SK-N-SH treated with all-trans-retinoic acid at 6 μM for 48 hours (cell line): ENCODE results near the gene PIH1D1.
A peak's percentile ranks its signal among the peaks of the same experiment; 100 is the strongest.

Experiments used
- ATAC-seq: fragments of 200-7000 bp; cut with Tn5 transposase; 3 replicates; pipeline ENCODE4 v1.9.1; 2020; ENCODE audit warnings: mild to moderate bottlenecking, moderate library complexity
- ARNTL ChIP-seq: fragments of 450-650 bp; formaldehyde crosslinking; IDR thresholded peaks from 2 replicates; pipeline ENCODE4 v1.5.0; 2020; ENCODE audit warnings: low read depth, mild to moderate bottlenecking, moderate library complexity, borderline replicate concordance
- BACH2 ChIP-seq: fragments of 250-450 bp; sonication (Bioruptor Pico); IDR thresholded peaks from 2 replicates; pipeline ENCODE4 v1.9.0; 2021; ENCODE audit warnings: mild to moderate bottlenecking, borderline replicate concordance
- CSDC2 ChIP-seq: fragments of 250-450 bp; sonication (Bioruptor Pico); IDR thresholded peaks from 2 replicates; pipeline ENCODE4 v1.5.0; 2020; ENCODE audit warnings: mild to moderate bottlenecking, moderate library complexity
- ESRRG ChIP-seq: fragments of 250-450 bp; sonication (Bioruptor Pico); IDR thresholded peaks from 2 replicates; pipeline ENCODE4 v1.6.1; 2021; ENCODE audit warnings: mild to moderate bottlenecking
- GLIS3 ChIP-seq: fragments of 250-450 bp; sonication (Bioruptor Pico); IDR thresholded peaks from 2 replicates; pipeline ENCODE4 v1.5.0; 2020; ENCODE audit warnings: mild to moderate bottlenecking, moderate library complexity
- ISL1 ChIP-seq: fragments of 250-450 bp; sonication (Bioruptor Pico); IDR thresholded peaks from 2 replicates; pipeline ENCODE4 v2.1.2; 2022; ENCODE audit warnings: mild to moderate bottlenecking, moderate library complexity
- PPARA ChIP-seq: fragments of 250-450 bp; sonication (Bioruptor Pico); IDR thresholded peaks from 2 replicates; pipeline ENCODE4 v1.5.0; 2020; ENCODE audit warnings: mild to moderate bottlenecking, borderline replicate concordance
- RARB ChIP-seq: fragments of 250-450 bp; sonication (Bioruptor Pico); IDR thresholded peaks from 2 replicates; pipeline ENCODE4 v1.8.0; 2021; ENCODE audit warnings: mild to moderate bottlenecking, moderate library complexity
- SNAI2 ChIP-seq: fragments of 250-450 bp; sonication (Bioruptor Pico); IDR thresholded peaks from 2 replicates; pipeline ENCODE4 v1.5.0; 2020; ENCODE audit warnings: mild to moderate bottlenecking, moderate library complexity
- TCF4 ChIP-seq: fragments of 250-450 bp; sonication (Bioruptor Pico); IDR thresholded peaks from 2 replicates; pipeline ENCODE4 v1.8.0; 2021; ENCODE audit warnings: mild to moderate bottlenecking, moderate library complexity, borderline replicate concordance
- TOX ChIP-seq: fragments of 250-450 bp; sonication (Bioruptor Pico); IDR thresholded peaks from 2 replicates; pipeline ENCODE4 v1.8.0; 2021; ENCODE audit warnings: mild to moderate bottlenecking, moderate library complexity, borderline replicate concordance
- ZC3H10 ChIP-seq: fragments of 250-450 bp; sonication (Bioruptor Pico); IDR thresholded peaks from 2 replicates; pipeline ENCODE4 v1.5.1; 2021; ENCODE audit warnings: mild to moderate bottlenecking, moderate library complexity
- ZFP3 ChIP-seq: fragments of 250-450 bp; sonication (Bioruptor Pico); IDR thresholded peaks from 2 replicates; pipeline ENCODE4 v1.5.0; 2020; ENCODE audit warnings: mild to moderate bottlenecking, moderate library complexity
- ZFP30 ChIP-seq: fragments of 450-650 bp; formaldehyde crosslinking; IDR thresholded peaks from 2 replicates; pipeline ENCODE4 v1.5.0; 2022; ENCODE audit warnings: mild to moderate bottlenecking, moderate library complexity
- ZNF565 ChIP-seq: fragments of 450-650 bp; formaldehyde crosslinking; conservative IDR thresholded peaks from 2 replicates; pipeline ENCODE4 v1.5.0; 2020; ENCODE audit warnings: low read depth, mild to moderate bottlenecking, moderate library complexity
- ZNF70 ChIP-seq: fragments of 450-650 bp; formaldehyde crosslinking; IDR thresholded peaks from 2 replicates; pipeline ENCODE4 v1.5.0; 2020; ENCODE audit warnings: mild to moderate bottlenecking, moderate library complexity
- TF ChIP-seq, protein P1 (sequence below): fragments of 250-450 bp; sonication (Bioruptor Pico); IDR thresholded peaks from 2 replicates; pipeline ENCODE4 v1.8.0; 2020; ENCODE audit warnings: mild to moderate bottlenecking, moderate library complexity, borderline replicate concordance
- TF ChIP-seq, protein P2 (sequence below): fragments of 250-450 bp; sonication (Bioruptor Pico); IDR thresholded peaks from 2 replicates; pipeline ENCODE4 v1.8.0; 2021; ENCODE audit warnings: low read depth, mild to moderate bottlenecking, moderate library complexity, borderline replicate concordance
- TF ChIP-seq, protein P3 (sequence below): fragments of 250-450 bp; sonication (Bioruptor Pico); IDR thresholded peaks from 2 replicates; pipeline ENCODE4 v1.5.1; 2021; ENCODE audit warnings: mild to moderate bottlenecking, moderate library complexity
- TF ChIP-seq, protein P4 (sequence below): fragments of 250-450 bp; sonication (Bioruptor Pico); IDR thresholded peaks from 2 replicates; pipeline ENCODE4 v1.5.1; 2020; ENCODE audit warnings: low read depth, mild to moderate bottlenecking, moderate library complexity
- TF ChIP-seq, protein P5 (sequence below): fragments of 250-450 bp; sonication (Bioruptor Pico); IDR thresholded peaks from 2 replicates; pipeline ENCODE4 v1.5.0; 2020; ENCODE audit warnings: mild to moderate bottlenecking, moderate library complexity

The PIH1D1 gene

DNA sequence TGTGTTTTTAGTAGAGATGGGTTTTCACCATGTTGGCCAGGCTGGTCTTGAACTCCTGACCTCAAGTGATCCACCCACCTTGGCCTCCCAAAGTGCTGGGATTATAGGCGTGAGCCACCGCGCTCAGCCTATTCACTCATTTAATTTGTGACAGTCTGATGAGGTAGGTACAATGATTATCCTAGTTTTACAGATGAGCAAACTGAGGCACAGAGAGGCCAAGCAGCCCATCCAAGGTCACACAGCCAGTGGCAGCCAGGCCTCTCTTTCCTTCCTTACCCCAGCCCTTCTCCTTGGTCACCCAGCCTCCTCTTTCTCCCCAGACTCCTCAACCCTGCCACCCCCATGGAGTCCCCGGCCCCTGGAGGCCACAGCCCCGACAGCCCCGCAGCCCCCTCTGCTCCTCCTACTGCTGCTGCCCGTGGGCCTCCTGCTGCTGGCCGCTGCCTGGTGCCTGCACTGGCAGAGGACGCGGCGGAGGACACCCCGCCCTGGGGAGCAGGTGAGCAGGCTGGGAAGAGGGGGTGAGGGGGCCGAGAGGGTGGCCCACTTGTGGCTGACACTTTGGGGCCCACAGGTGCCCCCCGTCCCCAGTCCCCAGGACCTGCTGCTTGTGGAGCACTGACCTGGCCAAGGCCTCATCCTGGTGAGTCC lies 28.5 kb upstream of the PIH1D1 start:
- TF ChIP-seq GLIS3 (CRISPR knock-in tag) (no peak), ZFP3 (CRISPR knock-in tag) (no peak), BACH2 (CRISPR knock-in tag) (no peak), ISL1 (CRISPR knock-in tag) (no peak), TOX (CRISPR knock-in tag) (no peak), ZNF565 (no peak), ARNTL (CRISPR knock-in tag) (no peak), PPARA (no peak), TCF4 (CRISPR knock-in tag) (no peak)
- TF ChIP-seq, protein P1, sequence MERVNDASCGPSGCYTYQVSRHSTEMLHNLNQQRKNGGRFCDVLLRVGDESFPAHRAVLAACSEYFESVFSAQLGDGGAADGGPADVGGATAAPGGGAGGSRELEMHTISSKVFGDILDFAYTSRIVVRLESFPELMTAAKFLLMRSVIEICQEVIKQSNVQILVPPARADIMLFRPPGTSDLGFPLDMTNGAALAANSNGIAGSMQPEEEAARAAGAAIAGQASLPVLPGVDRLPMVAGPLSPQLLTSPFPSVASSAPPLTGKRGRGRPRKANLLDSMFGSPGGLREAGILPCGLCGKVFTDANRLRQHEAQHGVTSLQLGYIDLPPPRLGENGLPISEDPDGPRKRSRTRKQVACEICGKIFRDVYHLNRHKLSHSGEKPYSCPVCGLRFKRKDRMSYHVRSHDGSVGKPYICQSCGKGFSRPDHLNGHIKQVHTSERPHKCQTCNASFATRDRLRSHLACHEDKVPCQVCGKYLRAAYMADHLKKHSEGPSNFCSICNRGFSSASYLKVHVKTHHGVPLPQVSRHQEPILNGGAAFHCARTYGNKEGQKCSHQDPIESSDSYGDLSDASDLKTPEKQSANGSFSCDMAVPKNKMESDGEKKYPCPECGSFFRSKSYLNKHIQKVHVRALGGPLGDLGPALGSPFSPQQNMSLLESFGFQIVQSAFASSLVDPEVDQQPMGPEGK (CRISPR knock-in tag), result no peak
- TF ChIP-seq, protein P2, sequence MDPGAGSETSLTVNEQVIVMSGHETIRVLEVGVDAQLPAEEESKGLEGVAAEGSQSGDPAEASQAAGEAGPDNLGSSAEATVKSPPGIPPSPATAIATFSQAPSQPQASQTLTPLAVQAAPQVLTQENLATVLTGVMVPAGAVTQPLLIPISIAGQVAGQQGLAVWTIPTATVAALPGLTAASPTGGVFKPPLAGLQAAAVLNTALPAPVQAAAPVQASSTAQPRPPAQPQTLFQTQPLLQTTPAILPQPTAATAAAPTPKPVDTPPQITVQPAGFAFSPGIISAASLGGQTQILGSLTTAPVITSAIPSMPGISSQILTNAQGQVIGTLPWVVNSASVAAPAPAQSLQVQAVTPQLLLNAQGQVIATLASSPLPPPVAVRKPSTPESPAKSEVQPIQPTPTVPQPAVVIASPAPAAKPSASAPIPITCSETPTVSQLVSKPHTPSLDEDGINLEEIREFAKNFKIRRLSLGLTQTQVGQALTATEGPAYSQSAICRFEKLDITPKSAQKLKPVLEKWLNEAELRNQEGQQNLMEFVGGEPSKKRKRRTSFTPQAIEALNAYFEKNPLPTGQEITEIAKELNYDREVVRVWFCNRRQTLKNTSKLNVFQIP (CRISPR knock-in tag), result no peak
- no peak for ATAC-seq

DNA sequence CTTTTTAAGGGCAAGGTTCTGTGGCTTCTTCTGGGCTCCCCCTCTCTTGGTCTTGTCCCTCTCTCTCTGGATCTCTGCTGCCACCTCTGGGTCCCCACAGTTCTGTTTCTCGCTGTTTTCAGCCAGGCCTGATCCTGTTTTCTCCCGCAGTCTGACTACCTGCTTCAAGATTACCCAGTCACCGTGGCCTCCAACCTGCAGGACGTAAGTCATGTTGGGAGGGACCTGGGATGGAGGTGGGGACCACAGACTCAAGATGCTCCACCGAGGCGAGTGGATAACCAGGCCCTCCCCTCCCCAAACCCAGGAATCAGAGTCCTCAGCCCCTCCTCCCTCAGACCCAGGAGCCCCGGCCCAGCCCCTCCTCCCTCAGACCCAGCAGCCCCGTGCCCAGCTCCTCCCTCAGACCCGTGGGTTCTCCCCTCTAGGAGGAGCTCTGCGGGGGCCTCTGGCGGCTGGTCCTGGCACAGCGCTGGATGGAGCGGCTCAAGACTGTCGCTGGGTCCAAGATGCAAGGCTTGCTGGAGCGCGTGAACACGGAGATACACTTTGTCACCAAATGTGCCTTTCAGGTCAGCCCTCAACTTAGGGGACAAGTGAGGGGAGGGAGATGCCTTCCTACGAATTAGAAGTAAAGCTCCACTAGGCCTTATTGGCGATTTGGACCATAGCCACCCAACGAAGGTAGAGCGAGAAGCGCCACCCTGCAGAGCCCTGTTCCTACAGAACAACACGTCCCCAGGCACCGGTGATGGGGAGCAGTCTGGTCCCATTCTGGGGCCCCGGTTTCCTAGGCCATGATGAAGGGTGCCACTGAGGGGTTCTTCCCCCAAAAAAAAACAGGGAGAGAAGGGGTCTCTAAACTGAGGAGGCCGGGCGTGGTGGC lies 24.6 kb upstream of the PIH1D1 start:
- TF ChIP-seq ZFP30 (no peak), ZFP3 (CRISPR knock-in tag) (no peak), SNAI2 (CRISPR knock-in tag) (no peak), ISL1 (CRISPR knock-in tag) (no peak), CSDC2 (CRISPR knock-in tag) (no peak), RARB (CRISPR knock-in tag) (no peak), ZC3H10 (no peak), ESRRG (no peak), TCF4 (CRISPR knock-in tag) (no peak), GLIS3 (CRISPR knock-in tag) (no peak), TOX (CRISPR knock-in tag) (no peak), ZNF70 (CRISPR knock-in tag) (no peak), ZNF565 (no peak)
- TF ChIP-seq, protein P3, sequence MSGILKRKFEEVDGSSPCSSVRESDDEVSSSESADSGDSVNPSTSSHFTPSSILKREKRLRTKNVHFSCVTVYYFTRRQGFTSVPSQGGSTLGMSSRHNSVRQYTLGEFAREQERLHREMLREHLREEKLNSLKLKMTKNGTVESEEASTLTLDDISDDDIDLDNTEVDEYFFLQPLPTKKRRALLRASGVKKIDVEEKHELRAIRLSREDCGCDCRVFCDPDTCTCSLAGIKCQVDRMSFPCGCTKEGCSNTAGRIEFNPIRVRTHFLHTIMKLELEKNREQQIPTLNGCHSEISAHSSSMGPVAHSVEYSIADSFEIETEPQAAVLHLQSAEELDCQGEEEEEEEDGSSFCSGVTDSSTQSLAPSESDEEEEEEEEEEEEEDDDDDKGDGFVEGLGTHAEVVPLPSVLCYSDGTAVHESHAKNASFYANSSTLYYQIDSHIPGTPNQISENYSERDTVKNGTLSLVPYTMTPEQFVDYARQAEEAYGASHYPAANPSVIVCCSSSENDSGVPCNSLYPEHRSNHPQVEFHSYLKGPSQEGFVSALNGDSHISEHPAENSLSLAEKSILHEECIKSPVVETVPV (CRISPR knock-in tag), result no peak
- TF ChIP-seq, protein P4, sequence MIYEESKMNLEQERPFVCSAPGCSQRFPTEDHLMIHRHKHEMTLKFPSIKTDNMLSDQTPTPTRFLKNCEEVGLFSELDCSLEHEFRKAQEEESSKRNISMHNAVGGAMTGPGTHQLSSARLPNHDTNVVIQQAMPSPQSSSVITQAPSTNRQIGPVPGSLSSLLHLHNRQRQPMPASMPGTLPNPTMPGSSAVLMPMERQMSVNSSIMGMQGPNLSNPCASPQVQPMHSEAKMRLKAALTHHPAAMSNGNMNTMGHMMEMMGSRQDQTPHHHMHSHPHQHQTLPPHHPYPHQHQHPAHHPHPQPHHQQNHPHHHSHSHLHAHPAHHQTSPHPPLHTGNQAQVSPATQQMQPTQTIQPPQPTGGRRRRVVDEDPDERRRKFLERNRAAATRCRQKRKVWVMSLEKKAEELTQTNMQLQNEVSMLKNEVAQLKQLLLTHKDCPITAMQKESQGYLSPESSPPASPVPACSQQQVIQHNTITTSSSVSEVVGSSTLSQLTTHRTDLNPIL (CRISPR knock-in tag), result no peak
- TF ChIP-seq, protein P5, sequence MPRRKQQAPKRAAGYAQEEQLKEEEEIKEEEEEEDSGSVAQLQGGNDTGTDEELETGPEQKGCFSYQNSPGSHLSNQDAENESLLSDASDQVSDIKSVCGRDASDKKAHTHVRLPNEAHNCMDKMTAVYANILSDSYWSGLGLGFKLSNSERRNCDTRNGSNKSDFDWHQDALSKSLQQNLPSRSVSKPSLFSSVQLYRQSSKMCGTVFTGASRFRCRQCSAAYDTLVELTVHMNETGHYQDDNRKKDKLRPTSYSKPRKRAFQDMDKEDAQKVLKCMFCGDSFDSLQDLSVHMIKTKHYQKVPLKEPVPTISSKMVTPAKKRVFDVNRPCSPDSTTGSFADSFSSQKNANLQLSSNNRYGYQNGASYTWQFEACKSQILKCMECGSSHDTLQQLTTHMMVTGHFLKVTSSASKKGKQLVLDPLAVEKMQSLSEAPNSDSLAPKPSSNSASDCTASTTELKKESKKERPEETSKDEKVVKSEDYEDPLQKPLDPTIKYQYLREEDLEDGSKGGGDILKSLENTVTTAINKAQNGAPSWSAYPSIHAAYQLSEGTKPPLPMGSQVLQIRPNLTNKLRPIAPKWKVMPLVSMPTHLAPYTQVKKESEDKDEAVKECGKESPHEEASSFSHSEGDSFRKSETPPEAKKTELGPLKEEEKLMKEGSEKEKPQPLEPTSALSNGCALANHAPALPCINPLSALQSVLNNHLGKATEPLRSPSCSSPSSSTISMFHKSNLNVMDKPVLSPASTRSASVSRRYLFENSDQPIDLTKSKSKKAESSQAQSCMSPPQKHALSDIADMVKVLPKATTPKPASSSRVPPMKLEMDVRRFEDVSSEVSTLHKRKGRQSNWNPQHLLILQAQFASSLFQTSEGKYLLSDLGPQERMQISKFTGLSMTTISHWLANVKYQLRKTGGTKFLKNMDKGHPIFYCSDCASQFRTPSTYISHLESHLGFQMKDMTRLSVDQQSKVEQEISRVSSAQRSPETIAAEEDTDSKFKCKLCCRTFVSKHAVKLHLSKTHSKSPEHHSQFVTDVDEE (CRISPR knock-in tag), result no peak
- TF ChIP-seq, protein P1 (CRISPR knock-in tag), result no peak
- ATAC-seq, result peak; percentile 50
